Neutrophil (primary cell): Measurements from ENCODE around the gene PEX13.

Source experiments
- H3K27ac ChIP-seq: fragments of 200-600 bp; sonication (generic); 2 replicates; pipeline ENCODE4 v1.5.1; 2016; ENCODE audit warnings: mild to moderate bottlenecking, moderate library complexity
- H3K27me3 ChIP-seq: fragments of 200-600 bp; sonication (generic); 2 replicates; pipeline ENCODE4 v1.6.0; 2016; ENCODE audit warnings: mild to moderate bottlenecking
- H3K36me3 ChIP-seq: fragments of 200-600 bp; sonication (generic); 2 replicates; pipeline ENCODE4 v1.5.1; 2017
- H3K4me1 ChIP-seq, 2 experiments: fragments of 200-600 bp in 1 of 2; sonication (generic) in 1 of 2; 1 replicate in 1 of 2; 2 replicates in 1 of 2; pipeline versions ENCODE4 v1.5.1 to v1.6.1; 2013 to 2016; ENCODE audit warnings: low read depth in 1 of 2, low read length in 1 of 2, mild to moderate bottlenecking in 1 of 2, moderate library complexity in 1 of 2; ENCODE audit not compliant: control insufficient read depth in 1 of 2, insufficient read depth in 1 of 2
- H3K4me3 ChIP-seq, 2 experiments: fragments of 200-600 bp in 1 of 2; sonication (generic) in 1 of 2; 1 replicate in 1 of 2; 2 replicates in 1 of 2; pipeline ENCODE4 v1.5.1; 2013 to 2016; ENCODE audit warnings: low read depth in 1 of 2, low read length in 1 of 2, mild to moderate bottlenecking in 1 of 2, moderate library complexity in 1 of 2
- H3K9me3 ChIP-seq: fragments of 200-600 bp; sonication (generic); 2 replicates; pipeline ENCODE4 v1.5.1; 2016
- CTCF ChIP-seq: fragments of 200-600 bp; sonication (generic); IDR thresholded peaks from 2 replicates; pipeline ENCODE4 v1.5.1; 2016; ENCODE audit warnings: antibody characterized with exemption

The PEX13 gene

GRCh38 chr2:61042807-61043206, 25.3 kb downstream of the PEX13 start:
- H3K27ac ChIP-seq, result no peak overlapping the region
- H3K36me3 ChIP-seq, result peaks cover 8% of the 10 kb centered on the region
- no peak for TF ChIP-seq CTCF
- H3K9me3 ChIP-seq, result no peaks in the 10 kb centered on the region
- no peaks in the 10 kb centered on the region for H3K27me3 ChIP-seq
- H3K4me1 ChIP-seq, result peaks cover 35 to 37% of the 10 kb centered on the region in 2 experiments
- no peak overlapping the region for H3K4me3 ChIP-seq

DNA sequence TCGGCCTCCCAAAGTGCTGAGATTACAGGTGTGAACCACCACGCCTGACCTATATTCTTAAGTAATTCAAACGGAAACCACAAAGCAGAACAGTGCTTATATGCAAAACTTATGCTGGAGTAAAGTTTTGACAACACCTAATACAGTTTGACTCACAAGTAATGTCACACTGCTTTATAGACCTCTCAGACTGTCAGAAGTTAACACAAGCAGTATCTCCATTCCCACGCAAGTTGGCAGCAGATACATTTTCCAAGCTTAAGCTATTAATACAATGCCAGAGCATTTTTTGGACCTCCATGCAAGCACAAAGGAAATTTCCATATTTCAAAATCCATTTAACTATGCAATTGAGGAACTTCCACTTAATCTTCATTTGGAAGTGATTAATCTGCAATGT, 27.1 kb downstream of the PEX13 start:
- Histone ChIP-seq H3K4me1 (peaks cover 35 to 37% of the 10 kb centered on the region in 2 experiments), H3K27ac (peak overlapping the region; percentile 66), H3K4me3 (peak overlapping the region in 1 of 2 experiments; percentile 6), H3K9me3 (no peaks in the 10 kb centered on the region), H3K36me3 (peaks cover 26% of the 10 kb centered on the region), H3K27me3 (no peaks in the 10 kb centered on the region)
- TF ChIP-seq CTCF, result no peak

GRCh38 chr2:61045226-61045625, 27.7 kb downstream of the PEX13 start:
- peaks cover 32% of the 10 kb centered on the region for H3K36me3 ChIP-seq
- H3K27ac ChIP-seq, result peak overlapping the region; percentile 66
- no peak for TF ChIP-seq CTCF
- no peaks in the 10 kb centered on the region for H3K9me3 ChIP-seq
- peaks cover 35 to 37% of the 10 kb centered on the region in 2 experiments for H3K4me1 ChIP-seq
- H3K4me3 ChIP-seq, result peak overlapping the region in 1 of 2 experiments; percentile 6
- H3K27me3 ChIP-seq, result no peaks in the 10 kb centered on the region

GRCh38 chr2:61045999-61046398, 28.5 kb downstream of the PEX13 start:
- Histone ChIP-seq H3K9me3 (no peaks in the 10 kb centered on the region), H3K27me3 (no peaks in the 10 kb centered on the region), H3K36me3 (peaks cover 38% of the 10 kb centered on the region), H3K4me1 (peaks cover 35 to 37% of the 10 kb centered on the region in 2 experiments), H3K4me3 (no peak overlapping the region), H3K27ac (peak overlapping the region; percentile 66)
- TF ChIP-seq CTCF, result no peak

DNA sequence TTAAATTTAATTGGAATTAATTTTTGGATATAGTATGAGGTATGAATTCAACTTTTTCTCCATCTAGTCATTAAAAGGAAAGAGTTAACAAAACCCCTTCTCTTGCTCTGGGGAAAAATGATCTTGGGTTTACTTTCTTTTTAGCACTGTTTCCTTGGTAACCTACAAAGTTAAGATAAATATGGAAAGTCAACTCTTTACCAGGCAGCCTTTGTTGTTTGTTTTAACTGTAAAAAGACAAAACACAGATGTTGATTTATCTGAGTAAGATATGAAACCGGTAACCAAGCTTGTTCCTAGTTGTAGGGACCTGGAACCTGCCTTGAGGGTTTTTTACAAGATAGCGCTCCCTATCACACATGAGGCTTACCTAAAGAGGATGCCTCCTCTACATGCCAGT, 38.0 kb downstream of the PEX13 start:
- Histone ChIP-seq H3K27ac (no peak overlapping the region), H3K4me1 (no peaks in the 10 kb centered on the region), H3K27me3 (no peaks in the 10 kb centered on the region), H3K36me3 (peaks cover 21% of the 10 kb centered on the region), H3K9me3 (no peaks in the 10 kb centered on the region), H3K4me3 (no peak overlapping the region)
- TF ChIP-seq CTCF, result no peak

DNA sequence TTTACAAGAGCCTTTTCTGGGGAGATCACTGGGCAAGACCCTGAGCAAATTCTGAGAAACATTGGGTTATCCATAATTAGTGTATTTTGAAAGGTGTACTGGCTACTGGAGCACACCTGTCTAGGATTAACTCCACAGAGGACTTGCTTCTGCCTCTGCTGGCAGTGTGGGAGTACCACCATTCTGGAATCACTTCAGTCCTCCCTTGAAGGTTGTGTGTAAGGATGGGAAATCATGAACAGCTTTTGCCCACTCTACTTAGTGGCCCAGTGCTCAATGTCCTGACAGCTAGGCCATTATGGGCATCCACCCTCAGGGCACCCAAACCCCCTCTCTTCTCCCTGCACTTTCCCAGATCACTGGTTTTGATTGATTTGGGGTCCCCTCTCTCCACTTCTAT, 40.0 kb downstream of the PEX13 start:
- H3K27ac ChIP-seq, result no peak overlapping the region
- peaks cover 8% of the 10 kb centered on the region for H3K36me3 ChIP-seq
- H3K27me3 ChIP-seq, result no peaks in the 10 kb centered on the region
- no peaks in the 10 kb centered on the region for H3K4me1 ChIP-seq
- TF ChIP-seq CTCF, result no peak
- no peak overlapping the region for H3K4me3 ChIP-seq
- H3K9me3 ChIP-seq, result no peaks in the 10 kb centered on the region
